Measurements from ENCODE around the gene PGBD1.

PGBD1 gene

DNA sequence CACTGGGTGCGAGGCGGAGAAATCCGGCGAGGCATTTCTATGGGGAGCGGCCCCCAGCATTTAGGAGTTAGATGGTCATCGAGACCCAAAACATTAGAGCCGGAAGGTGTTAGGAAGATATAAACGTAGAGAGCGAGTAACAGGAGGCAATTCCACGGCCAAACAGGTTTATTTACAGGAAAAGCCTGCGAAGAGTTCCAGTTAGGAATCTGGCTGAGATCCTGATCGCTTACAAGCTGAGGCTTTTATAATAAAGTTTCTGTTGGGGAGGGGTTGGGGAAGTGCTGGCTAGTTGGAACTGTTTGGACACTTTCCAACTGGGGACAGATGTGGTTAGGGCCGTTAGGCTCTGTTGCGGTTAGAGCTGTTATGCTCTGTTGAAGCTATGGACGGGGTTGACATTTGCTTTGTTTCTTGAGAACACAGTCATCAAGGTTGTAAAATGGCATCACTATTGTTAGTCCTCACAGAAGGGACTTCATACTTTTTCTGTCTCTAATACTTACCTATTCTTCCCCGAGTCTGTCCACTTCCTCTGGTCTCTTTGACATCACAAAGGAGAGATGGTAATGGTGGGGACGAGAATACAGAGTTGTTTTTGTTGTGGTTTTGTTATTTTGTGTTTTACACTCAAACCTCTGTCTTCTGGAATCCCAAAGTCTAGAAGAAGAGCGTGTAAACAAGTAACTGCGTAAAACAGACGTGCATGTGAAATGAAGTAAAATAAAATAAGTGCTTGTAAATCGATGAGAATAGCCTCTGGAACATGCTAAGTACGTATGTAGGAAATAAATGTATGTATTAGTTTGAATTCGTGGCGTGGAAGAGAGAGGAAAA lies 55.1 kb downstream of the PGBD1 start:
- no peak for DNase-seq

DNA sequence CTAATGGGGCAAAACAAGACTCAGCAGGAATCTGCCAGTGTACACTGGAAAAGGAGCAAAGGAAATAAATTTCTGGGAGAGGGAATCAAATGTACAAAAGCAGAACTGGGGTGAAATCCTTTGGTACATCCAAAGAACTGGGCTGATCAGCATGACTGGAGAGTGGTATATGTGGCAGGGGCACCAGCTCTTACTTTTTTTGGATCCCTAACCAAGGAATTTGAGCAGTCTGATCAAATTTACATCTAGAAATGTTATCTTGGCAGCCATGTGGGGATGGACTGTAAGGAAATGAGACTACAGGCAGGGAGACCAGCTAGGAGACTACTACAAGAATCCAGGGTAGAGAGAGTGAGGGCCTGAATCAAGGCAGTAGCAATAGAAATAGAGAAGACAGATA lies 55.7 kb downstream of the PGBD1 start:
- no peak for DNase-seq

DNA sequence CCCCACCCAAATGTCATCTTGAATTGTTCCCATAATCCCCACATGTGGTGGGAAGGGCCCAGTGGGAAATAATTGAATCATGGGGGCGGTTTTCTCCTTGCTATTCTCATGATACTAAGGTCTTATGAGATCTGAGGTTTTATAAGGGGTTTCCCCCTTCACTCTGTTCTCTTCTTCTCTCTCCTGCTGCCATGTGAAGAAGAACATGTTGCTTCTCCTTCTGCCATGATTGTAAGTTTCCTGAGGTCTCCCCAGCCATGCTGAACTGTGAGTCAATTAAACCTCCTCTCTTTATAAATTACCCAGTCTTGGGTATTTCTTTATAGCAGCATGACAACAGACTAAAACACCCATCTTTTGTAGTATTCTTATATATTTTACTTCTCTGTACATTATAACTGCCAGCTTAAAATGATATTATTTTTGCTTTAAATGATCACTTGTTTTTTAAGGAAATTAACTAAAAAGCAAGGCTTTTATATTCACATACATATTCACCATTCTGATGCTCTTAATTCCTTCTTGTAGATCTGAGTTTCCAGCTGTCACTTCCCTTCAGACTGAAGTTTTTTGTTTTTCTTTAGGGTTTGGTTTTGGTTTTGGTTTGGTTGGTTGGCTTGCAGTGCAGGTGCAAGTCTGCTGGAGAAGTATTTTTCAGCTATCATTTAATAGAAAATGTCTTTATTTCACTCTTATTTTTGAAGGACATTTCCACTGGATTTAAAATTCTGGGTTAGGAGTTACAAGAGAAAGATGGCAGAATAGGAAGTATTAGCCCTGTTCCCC lies 59.1 kb downstream of the PGBD1 start:
- DNase-seq, result no peak

DNA sequence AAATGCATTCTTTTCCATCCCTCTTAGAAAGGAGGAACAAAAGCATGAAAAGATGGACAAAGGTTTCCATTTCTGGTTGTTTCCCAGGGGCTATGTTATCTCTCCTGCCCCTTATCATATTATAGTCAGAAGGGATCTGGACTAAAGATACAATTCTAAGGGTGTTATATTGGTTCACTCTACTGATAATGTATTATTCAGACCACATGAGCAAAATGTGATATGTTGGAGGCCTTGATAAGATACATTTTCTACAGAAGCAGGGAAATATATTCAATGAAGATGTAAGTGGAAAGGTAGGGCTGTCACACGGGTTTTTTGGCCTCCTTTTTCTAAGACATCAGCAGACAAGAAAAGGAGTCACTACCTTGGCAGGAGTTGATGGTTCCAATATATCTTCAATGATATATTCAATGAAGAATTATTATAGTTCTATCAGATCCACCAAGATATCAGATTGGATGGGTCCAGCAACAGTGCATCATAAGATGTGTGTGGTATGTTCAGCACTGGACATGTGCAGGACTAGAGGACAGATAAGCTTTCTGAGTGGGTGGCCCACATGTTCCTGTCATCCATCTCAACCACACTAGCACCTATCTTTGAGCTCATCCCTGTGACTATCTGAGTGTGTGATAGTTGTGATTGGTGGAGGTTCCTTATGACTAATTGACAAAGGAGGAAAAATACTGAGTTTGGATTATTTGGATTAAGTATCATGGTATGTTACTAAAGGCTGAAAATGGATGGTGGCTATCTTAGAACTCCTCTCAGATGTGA lies 62.7 kb downstream of the PGBD1 start:
- DNase-seq, result no peak

DNA sequence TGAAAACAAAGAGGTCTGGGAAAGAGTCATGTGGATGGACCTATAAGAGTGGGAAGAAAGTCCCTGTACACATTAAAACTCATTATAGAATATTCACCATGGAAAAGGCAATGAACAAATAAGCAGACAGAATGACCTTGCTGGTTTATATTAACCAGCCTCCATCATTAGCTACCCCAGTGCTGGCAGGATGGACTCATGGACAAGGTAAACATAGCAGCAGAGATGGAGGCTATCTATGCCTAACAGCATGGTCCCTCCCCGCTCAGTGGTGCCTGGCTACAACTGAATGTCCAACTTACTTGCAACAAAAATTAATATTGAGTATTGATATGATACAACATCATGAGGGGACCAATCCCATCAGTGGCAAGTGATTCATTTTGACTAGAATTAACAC lies 63.8 kb downstream of the PGBD1 start:
- no peak for DNase-seq

DNA sequence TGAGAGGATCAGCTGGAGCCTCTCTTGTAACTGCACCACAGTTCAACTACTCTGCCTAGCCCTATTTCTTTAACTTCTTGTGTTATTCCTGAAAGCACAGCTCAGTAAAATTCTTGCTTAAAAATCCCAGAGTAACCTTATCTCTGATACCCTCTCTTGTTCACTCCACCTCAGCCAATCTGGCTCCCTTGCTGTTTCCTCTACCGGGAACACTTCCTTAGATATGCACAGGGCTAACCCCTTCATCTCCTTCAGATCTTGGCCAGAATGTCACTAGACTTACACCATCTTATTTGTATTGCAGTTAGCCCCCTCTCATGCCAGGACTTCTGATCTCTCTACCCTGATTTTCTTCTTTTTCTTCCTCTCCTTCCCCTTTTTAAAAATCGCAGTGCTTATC lies 65.7 kb downstream of the PGBD1 start:
- no peak for DNase-seq

DNA sequence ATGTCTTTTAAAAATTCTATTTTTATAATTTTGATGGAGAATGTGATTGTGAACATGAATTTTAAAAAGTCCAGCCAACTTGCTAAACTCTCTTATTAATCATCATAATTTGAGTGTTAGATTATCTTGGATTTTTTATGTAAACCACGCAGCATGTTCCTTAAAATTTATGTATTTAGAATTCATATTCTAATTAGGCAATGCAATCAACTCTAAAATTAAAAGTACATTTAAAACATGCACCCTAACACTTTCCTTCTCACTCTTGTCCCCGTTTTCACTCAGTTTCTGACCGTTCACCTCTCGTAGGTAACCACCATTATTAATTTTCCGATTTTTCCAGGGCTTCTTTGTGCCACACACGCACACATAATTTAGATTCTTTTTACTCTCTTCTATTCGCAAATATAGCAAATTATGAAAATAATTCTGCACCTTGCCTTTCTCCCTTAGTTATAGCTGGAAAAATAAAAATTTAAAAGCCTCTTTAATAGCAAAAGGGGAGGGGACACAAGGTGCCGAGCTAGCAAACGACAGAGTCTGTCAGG lies 68.0 kb downstream of the PGBD1 start:
- DNase-seq, result no peak

DNA sequence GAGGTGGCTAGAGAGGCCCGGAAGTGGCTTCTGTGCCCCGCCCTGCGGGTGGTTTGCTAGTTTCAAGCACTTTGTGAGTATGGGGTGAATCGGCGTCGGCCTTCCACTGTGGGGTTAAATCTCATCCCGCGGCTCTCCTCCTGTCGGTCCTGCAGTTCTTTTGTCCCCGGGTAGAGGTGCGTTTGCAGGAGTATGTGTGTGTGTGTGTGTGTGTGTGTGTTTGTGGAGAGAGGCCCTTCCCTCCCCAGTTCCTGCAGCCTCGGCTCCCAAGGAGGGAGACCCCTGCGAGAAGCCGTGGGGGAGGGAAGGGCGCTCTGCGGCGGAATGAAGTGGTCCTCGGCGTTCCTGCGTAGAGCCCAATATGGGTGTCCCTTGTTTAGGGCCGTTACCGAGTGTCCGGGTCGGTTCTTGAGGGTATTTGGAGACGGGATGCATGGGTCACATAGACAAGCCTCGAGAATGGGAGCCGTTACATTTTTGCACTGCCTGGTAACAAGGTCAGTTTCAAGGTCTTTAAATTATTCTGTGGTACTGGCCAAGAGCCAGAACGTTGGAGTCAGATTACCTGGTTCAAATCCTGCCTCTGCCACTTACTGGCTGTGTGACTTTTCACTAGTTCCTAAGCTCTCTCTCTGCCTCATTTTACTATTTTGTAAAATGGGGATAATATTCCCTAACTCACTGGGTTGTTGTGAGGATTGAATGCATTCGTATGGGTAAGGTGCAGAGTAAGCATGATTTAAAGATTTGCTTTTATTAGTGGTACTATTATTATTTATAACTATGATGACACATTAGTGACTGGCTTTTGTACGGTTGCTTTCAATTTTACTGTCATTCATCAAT lies 68.7 kb downstream of the PGBD1 start, which contains the start of gene ZKSCAN3:
TSS of gene ZKSCAN3 (plus strand) at position 56 of the 846 bp plus-strand sequence. CDS start 9,640 bp downstream, outside the sequence.
- peak; percentile 67 for DNase-seq

DNA sequence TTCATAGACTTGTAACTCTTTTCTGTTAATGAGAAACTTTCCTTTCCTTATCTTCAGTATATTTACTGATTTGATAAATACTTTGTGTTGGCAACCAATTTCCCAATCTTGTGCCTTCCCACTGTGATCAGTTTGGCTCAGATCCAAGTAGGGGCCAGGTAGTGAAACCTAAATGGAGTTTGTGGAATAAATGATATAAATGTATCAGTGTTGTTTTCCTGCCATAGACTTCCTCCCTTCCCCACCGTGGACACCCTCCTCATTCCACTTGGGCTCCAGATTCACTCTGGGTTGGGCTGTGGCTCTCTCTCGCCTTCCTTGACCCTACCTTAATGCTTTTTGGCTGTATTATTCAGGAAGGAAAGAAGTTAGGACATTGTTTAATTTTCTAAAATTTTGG lies 69.7 kb downstream of the PGBD1 start:
- DNase-seq, result no peak

DNA sequence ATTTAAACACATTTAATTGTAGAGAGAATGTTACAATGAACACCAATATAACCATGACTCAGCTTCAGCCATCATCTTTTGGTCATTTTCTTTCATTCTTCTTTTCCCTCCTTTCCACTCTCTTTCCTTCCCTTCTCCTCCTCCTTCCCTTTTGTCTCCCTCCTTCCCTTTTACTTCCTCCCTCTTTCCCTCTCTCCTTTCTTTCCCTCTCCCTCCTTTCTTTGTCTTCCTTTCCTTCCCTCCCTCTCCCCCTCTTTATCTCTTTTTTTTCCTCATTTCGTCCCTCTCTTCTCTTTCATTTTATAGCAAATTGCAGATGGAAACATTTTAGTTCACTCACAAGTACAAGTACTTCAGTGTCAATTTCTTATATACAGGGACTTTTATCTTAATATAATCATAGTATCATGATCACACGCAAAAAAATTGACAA lies 70.1 kb downstream of the PGBD1 start:
- no peak for DNase-seq
